Measurements from ENCODE around the gene KRT79.
"Not testable (repeated sequence)": the region's sequence is repeated elsewhere in the genome, so short reads cannot be mapped to it uniquely, and the experiment has no call there.

Gene KRT79

DNA sequence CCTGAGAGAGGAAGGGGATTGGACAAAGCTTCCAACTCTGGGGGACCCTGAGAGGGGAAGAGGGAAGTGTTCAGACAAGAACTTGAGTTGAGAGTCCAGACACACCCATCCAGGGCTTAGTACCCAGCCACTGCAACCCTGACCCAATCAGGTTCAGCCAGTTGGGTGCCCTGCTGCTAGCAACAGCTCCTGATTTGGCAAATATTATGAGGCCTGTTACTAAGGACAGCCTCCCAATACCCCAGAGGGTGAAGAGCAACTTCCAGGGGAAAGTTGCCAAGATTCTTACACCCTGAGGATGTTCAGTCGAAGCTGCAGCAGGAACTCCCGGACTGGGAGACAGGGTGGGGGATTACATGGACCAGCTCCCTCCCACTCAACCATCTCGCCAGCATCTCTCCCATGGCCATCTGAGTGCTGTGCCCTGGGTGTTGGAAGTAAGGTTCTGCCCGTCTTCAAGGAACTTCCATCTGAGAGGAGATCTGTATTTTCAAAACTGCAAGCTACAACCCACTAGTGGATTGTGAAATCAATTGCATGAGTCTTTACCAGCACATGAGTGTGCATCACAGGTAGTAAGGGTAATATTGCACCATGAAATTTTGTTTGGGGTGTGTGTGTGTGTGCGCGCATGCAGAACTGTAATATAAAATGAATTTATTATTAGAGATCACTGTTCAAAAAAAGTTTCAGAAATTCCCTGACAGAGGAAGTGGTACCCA is 26.2 kb upstream of the KRT79 start:
- DNase-seq = no peak

GRCh38 chr12:52857500-52857899 is 23.4 kb upstream of the KRT79 start:
- no peak for DNase-seq

DNA sequence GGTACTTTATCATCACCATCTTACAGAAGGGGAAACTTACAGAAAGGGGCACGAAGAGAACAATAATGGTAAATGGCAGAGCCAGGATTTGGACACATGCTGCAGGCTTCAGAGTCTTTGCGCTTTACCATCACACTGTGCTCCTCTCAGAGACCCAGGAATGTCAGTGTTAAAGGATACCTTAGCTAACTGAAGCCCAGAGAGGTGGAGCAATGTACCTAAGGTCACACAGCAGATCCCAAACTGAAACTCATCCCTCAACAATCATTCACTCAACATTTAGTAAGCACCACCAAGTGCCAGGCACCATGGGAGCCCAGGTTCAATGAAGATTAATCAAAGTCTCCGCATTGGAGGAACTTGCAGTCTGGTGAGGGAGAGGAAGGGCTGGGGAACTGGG is 22.7 kb upstream of the KRT79 start:
- no peak for DNase-seq

DNA sequence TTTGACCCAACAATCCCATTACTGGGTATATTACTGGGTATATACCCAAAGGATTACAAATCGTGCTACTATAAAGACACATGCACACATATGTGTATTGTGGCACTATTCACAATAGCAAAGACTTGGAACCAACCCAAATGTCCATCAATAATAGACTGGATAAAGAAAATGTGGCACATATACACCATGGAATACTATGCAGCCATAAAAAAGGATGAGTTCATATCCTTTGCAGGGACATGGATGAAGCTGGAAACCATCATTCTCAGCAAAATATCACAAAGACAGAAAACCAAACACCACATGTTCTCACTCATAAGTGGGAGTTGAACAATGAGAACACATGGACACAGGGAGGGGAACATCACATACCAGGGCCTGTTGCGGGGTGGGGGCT is 22.0 kb upstream of the KRT79 start:
- DNase-seq = not testable (repeated sequence)

DNA sequence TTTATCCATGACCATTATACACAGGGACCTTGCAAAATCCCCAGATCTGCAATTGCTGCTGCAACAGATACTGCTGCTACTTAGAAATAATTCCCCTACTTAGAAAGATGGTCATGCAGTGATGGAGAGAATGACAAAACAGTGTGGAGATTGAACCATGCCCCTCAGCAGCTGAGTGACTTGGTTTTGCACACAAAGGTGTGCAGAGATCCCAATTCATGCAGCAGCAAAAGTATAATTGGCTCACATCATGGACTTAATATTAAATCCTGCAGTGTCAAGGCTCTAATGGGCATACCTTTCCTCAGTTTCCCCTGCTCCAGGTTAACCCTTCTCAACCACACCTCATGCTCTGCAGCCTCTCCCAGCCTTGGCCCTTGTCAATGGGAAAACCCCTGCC is 17.7 kb upstream of the KRT79 start:
- no peak for DNase-seq

- no peak for DNase-seq
Measured at GRCh38 chr12:52850681-52851080, 16.6 kb upstream of the KRT79 start.

DNA sequence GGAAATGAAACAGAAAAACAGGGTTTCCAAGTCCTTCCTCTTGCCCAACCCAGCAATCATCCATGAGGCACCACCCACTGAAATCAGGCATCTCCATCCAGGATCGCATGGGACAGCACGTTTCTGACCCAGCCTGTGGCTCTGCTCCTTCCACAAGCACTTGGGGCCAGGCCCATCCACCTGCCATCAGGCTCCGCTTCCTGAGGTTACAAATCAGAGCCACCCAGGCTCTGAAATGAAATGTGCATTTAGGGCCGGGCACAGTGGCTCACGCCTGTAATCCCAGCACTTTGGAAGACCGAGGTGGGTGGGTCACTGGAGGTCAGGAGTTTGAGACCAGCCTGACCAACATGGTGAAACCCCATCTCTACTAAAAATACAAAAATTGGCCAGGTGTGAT is 15.4 kb upstream of the KRT79 start:
- no peak for DNase-seq

GRCh38 chr12:52848661-52849255 is 14.6 kb upstream of the KRT79 start, which contains the start of gene KRT78:
TSS of gene KRT78 (minus strand) at chr12:52848994. CDS start at chr12:52848930, 64 bp downstream.
- DNase-seq = no peak

- DNase-seq = no peak
Measured at GRCh38 chr12:52847335-52848102, 13.4 kb upstream of the KRT79 start.

DNA sequence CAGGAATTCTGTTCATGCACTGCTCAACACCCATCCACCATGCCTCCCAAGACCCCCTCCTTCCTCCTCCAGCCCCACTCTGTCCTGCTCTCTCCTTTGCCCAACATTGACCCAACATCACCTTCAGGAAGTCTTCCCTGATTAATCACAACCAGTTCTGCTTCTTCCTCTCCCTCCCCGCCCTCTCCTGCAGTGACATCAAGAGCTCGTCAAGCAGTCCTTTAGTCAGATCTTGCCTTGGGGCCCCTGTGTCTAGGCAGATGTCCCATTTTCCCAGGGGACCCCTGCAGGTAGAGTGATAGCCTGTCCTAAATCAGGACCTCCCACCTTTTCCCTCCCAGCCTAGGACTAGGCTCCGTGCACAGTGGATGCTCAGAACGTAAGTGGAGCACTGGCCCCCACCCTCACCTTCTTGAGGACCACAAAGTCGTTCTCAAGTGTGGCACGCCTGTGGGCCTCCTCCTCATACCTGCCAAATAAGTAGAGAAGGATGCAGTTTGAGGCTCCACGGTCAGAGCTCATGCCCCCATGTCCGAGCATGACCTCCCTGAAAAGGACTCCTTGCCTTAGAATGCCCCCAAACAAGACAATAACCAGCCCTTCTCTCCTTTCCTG is 12.4 kb upstream of the KRT79 start:
- no peak for DNase-seq

- DNase-seq = no peak
Measured at GRCh38 chr12:52845946-52846345, 11.8 kb upstream of the KRT79 start.

DNA sequence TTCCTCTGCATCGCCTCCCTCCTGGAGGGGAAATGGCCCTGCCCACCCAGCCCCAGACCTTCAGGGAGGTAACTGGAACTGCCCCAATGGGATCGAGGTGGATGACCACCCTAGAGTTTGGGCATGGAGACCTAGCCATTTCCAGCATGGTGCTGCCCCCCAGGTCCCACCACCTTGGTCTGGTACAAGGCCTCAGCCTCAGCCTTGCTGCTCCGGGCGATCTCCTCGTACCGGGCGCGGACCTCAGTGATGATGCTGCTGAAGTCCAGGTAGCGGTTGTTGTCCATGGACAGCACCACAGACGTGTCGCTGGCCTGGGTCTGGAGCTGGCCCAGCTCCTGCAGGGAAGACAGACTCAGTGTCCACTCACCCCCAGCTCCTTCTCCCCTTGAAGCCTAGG is 10.3 kb upstream of the KRT79 start:
- DNase-seq = no peak

DNA sequence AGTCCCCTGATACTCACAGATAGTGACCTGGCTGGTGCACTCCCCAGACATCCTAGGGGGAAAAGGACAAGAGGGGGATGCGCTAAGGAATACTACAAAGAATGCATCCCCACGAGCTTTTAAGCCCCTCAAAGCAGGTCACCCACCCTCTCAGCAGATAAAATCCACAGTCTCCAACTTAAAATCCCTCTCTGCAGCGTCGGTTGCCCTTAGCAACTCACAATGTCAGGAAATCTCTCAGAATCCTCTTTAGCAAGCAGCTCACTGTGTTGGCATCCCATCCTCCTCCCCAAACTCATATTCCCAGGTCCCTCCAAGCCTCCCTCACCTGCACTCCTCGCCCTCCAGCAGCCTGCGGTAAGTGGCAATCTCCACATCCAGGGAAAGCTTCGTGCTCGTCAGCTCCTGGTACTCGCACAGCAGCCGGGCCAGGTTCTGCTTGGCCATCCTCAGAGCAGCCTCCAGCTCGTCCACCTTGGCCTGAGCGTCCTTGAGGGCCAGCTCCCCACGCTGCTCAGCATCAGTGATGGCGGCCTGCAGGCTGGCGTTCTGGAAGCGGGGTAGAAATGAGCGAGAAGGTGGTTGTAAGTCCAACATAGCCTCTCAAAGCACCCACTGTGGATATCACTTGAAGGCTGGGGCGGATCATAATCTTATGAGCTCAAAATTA is 5.5 kb upstream of the KRT79 start:
- DNase-seq = no peak

GRCh38 chr12:52838609-52839435 is 4.7 kb upstream of the KRT79 start:
- DNase-seq = no peak

DNA sequence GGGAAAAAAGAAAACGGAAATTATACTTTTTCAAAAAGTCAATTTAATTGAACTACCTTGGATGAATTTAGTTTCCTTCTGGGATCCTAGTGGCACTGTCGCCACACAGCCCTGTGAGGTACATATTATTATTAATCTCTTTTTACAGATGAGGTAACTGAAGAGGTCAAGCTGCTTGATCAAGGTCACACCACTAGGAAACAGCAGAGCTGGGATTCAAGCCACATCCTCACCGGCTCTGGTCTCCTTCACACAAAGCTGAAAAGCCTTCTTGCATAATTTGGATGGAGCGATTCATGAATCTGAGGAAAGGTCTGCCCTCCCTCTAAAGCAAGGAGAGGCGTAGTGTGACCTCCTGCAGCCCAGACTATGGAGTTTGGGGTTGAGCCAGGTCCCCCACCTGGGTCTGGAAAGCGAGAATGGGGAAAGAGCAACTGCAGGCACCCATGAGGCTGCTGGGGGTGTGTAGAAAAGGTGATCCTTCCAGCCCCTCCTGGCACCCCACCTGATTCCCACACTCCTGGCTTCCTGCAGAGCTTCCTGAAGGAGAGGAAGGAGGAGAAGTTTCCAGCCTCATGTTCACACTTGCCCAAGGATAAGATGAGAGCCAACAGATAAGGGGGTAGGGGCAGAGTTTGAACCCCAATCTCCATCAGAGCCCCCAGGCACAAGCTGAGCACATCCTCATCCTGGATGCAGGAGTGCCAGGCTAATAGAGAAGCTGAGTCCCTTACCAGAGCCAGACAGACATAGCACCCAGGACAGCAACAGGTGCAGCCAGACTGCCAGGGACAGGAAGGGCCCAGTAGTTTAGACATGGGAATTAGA is 3.9 kb upstream of the KRT79 start:
- DNase-seq = no peak

GRCh38 chr12:52837413-52837741 is 3.3 kb upstream of the KRT79 start:
- DNase-seq = no peak

DNA sequence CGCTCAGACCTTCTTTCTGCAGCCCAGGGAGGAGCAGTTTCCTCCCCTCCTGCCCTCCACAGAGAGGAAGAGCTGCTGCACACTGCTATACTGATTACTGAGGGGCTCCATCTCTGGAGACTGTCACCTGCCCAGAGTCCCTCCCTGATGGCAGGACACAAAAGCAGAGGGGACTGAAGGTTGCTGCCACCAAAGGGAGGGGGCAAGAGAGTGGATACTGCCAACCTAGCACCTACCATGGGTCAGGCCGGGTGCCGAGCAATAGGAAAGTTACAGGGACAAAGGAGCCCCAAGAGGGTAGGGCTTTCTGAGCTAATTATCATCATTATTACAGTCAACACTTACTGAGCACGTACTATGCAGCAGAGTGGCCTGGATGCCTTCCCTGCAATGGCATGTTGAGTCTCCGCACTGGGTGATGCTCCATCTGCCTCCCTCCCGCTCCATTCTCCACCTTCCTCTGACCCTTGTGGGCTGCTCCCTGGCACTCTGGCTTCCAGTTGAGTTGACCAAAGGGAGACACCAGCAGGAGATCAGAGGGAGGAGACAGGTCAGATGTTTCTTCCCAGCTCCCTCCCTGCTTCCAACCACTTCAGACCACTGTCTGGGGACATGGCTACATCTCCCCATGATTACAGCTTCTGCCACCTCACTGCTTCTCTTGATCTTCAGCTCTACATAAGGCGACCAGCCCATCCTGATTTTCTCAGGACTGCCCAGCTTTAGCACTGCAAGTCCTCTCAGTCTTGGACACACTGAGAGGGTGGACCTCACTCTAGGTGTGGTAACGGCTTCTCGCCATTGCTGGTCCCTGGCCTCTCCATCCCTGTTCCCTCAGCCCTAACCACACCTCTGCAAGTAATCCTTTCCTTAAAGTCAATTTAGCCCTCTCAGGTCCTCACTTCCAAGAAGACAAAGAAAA is 2.6 kb upstream of the KRT79 start:
- DNase-seq = no peak

DNA sequence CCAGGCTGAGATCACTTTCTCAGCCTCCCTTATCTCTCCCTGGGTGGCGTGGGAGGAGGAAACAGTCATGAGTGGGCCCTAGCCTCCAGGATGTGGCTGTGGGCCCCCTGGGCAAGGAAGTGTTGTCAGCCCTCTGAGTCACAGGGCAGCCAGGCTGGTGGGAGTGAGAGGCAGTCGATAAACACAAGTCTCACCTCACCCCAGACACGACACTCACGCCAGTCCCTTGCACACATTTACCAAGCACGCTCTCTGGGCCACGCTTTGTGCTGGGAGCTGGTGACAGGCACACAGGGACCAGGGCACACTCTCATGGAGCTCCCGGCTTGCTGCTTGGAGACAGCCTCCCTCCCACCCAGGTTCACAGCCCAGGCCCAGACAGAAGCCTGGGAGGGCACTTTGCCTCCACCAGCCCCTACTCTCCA is 1.9 kb upstream of the KRT79 start:
- DNase-seq = peak in 1 of 5 donors; percentile 15

GRCh38 chr12:52835271-52836041 is 1.3 kb upstream of the KRT79 start:
- DNase-seq = no peak
